ENCODE measurements around the gene SLC16A12.
"Not testable (repeated sequence)": the region's sequence is repeated elsewhere in the genome, so short reads cannot be mapped to it uniquely, and the experiment has no call there.

Gene SLC16A12

DNA sequence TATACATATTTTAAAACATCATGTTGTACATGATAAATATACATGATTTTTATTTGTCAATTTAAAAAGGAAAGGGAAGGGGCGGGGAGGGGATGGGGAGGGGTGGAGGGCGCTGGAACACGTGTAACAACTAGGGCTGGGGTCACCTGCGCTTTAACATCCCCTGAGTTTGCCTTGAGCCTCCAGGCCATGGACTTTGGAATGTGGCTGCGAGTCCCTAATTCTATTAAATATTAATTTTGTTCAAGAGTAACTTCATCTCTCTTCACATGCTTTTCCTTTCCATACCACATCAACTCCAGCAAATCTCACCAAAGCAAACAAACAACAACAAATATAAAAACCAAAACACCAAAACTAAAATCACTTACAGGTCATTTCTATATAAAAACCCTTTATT lies 110.4 kb downstream of the SLC16A12 start:
- FAIRE-seq (no peak), DNase-seq (ENCODE audit: low spot score) (no peak)

GRCh38 chr10:89421018-89421476 lies 114.3 kb downstream of the SLC16A12 start:
- DNase-seq (ENCODE audit: low spot score) (no peak), FAIRE-seq (no peak)

GRCh38 chr10:89419548-89419947 lies 115.8 kb downstream of the SLC16A12 start:
- FAIRE-seq (no peak), DNase-seq (ENCODE audit: low spot score) (no peak)

- DNase-seq (ENCODE audit: low spot score) = no peak
These were observed 118.9 kb downstream of the SLC16A12 start for GRCh38 chr10:89416465-89416864.

DNA sequence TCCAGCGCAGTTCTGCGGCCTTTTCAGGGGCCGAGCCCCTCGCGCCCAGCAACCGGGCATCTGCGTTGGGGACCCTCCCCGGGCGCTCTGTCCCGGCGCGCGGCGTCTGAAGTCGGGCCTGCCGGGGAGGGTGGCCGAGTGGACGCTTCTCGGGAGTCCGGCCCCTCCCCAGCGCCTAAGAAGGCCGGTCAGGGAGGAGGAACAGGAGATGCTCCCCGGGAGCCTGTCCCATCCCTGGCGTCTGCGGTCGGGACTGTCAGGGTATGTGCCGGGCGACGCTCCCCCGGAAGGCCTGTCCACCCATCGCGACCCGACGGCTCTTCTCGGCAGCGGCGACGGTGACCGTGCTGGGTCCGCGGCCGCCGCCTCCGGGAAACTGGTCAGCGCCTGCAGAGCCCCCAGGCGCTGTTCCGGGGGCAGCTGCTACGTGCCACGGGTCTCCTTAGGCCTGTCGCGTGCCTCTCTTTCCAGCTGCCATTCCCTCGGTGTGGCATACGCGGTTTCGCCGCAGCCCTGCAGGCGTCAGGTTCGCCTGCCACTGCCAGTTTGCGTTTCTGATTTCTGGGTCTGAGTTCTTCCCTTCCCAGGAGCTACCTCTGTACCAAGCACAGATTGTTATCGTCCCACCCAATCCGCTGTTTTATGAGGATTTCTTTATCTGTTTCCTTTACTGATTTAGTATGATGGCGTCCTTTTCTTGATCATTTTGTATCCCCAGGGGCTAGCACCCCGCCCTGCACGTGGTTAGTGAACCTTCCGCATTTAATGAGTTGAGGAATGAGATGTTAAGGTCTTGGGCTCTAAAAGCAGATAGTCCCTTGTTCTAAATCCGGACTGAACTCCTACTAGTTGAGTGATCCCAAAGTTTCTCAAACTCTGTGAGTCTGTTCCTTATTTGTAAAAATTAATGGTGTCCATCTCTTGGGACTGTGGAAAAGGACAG lies 120.2 kb downstream of the SLC16A12 start:
- peak; percentile 24 for DNase-seq (ENCODE audit: low spot score)
- no peak for FAIRE-seq

More at GRCh38 chr10:89416465-89416864, 118.9 kb downstream of the SLC16A12 start:
- no peak for FAIRE-seq

- DNase-seq (ENCODE audit: low spot score) = peak; percentile 53
These were observed 121.1 kb downstream of the SLC16A12 start, which contains the start of gene IFIT5 for GRCh38 chr10:89414146-89414878. Gene IFIT5 (plus strand): TSS chr10:89414568. CDS start chr10:89414799, 231 bp downstream.

GRCh38 chr10:89413398-89413912 lies 121.9 kb downstream of the SLC16A12 start:
- no peak for FAIRE-seq
- DNase-seq (ENCODE audit: low spot score) = no peak

More at GRCh38 chr10:89414146-89414878, 121.1 kb downstream of the SLC16A12 start, which contains the start of gene IFIT5:
- no peak for FAIRE-seq

DNA sequence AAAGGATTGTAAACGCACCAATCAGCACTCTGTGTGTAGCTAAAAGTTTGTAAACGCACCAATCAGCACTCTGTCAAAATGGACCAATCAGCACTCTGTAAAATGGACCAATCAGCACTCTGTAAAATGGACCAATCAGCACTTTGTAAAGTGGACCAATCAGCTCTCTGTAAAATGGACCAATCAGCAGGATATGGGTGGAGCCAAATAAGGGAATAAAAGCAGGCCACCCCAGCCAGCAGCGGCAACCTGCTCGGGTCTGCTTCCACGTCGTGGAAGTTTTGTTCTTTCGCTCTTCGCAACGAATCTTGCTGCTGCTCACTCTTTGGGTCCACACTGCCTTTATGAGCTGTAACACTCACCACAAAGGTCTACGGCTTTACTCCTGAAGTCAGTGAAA lies 123.1 kb downstream of the SLC16A12 start:
- not testable (repeated sequence) for DNase-seq (ENCODE audit: low spot score); FAIRE-seq

DNA sequence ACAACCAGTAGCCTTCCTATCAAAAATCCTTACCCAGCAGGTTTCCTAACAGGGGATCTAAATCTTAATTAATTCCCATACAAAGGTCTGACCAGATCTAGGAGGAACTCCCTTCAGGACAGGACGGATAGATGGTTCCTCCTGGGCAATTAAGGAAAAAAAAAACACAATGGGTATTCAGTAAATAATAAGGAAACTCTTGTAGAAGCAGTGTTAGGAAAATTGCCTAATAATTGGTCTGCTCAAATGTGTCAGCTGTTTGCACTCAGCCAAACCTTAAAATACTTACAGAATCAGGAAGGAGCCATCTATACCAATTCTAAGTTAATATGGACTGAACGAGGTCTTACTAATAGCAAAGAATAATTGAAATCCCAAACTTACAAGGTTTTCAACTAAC lies 124.3 kb downstream of the SLC16A12 start:
- DNase-seq (ENCODE audit: low spot score); FAIRE-seq: not testable (repeated sequence)

GRCh38 chr10:89410551-89410950 lies 124.8 kb downstream of the SLC16A12 start:
- not testable (repeated sequence) for FAIRE-seq; DNase-seq (ENCODE audit: low spot score)

- FAIRE-seq; DNase-seq (ENCODE audit: low spot score): not testable (repeated sequence)
These were observed 126.1 kb downstream of the SLC16A12 start for GRCh38 chr10:89409282-89409681.

GRCh38 chr10:89407792-89408191 lies 127.6 kb downstream of the SLC16A12 start:
- not testable (repeated sequence) for FAIRE-seq

GRCh38 chr10:89406178-89406577 lies 129.2 kb downstream of the SLC16A12 start:
- DNase-seq (ENCODE audit: low spot score); FAIRE-seq: not testable (repeated sequence)

More at GRCh38 chr10:89407792-89408191, 127.6 kb downstream of the SLC16A12 start:
- DNase-seq (ENCODE audit: low spot score) = not testable (repeated sequence)

DNA sequence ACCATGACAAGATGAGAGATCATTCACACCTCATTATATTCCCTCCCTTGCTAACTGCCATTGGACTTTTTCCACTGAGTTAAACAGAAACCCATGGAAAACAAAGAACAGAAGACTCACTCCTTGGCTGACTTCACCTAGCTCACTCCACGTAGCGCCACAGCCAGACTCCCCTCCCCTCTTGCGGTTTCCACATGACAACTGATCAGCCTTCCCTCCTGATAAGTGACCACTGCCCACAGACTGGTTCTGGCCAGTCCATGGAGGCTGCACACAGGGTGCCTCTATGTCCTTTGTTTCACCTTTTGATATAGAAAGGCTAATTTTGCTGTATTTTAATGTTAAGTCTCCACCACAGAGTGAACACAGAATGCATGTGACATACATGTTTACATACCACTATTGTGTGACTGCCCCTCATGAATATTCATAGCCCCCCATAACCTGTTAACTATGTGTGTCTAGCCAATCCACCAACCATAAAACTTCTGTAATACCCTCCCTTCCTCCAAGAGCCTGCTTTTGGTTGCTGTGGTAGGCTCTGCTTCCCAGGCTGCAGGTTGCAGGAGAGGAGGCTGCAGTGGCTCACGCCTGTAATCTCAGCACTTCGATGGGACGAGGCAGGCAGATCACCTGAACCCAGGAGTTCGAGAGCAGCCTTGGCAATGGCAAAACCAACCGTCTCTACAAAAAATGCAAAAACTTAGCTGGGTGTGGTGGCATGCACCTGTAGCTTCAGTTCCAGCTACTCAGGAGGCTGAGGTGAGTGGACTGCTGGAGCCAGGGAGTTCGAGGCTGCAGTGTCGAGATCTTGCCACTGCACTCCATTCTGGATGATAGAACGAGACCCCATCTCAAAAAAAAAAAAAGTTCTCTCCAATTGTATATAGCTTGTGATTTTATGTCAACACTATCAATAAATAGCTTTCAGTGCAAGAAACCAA lies 131.0 kb downstream of the SLC16A12 start:
- peak; percentile 87 for FAIRE-seq

GRCh38 chr10:89403043-89403442 lies 132.4 kb downstream of the SLC16A12 start:
- FAIRE-seq = no peak

More for the DNA sequence above, 131.0 kb downstream of the SLC16A12 start:
- peak; percentile 64 for DNase-seq (ENCODE audit: low spot score)

DNA sequence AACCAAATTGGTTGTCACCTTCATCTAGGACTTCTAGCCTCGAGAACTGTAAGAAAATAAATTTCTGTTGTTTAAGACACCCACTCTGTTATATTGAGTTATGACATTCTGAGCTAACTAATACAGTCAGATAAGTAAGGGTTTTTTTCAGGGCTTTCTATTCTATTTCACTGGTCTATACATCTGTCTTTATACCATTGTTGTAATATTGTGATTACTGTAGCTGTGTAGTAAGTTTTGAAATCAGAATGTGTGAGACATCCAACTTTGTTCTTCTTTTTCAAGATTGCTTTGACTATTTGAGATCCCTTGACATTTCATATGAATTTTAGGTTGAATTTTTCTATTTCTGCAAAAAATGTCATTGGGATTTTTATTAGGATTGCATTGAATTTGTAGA lies 135.4 kb downstream of the SLC16A12 start:
- DNase-seq (ENCODE audit: low spot score) = no peak
- FAIRE-seq = no peak

More at GRCh38 chr10:89403043-89403442, 132.4 kb downstream of the SLC16A12 start:
- DNase-seq (ENCODE audit: low spot score) = no peak

DNA sequence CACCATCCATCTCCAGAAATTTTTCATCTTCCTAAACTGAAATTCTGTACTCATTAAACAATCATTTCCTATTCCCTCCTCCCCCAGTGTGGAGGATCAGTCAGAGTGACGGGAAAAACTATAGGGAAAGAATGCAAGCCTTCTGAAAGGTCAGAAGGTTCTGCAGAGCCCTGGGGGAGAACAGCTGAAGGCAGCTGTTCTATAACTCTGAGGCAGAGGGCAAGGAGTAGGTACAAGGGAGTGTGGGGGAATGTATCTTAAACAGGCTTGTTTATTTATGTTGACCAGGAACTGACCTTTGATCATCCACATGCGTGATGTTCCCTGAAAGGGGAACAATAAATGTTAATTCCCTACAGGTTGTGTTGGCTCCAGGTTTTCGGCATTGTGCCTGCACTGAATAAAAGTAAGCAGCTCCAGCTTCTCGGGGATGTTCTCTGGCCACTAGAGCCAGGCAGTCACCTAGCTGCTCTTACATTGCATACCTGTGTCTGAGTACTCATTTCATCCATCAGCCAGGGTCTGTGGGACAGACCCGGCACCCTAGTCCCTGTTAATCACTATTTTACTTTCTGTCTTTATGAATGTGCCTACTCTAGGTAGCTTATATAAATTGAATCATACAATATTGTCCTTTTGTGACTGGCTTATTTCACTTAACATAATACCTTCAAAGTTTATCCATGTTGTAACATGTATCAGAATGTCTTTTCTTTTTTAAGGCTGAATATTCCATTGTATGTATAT lies 137.2 kb downstream of the SLC16A12 start:
- FAIRE-seq = no peak
- DNase-seq (ENCODE audit: low spot score) = no peak

GRCh38 chr10:89395141-89395540 lies 140.3 kb downstream of the SLC16A12 start:
- no peak for FAIRE-seq
- DNase-seq (ENCODE audit: low spot score) = no peak

- no peak for FAIRE-seq
These were observed 141.5 kb downstream of the SLC16A12 start for GRCh38 chr10:89393898-89394297.

More at GRCh38 chr10:89393898-89394297, 141.5 kb downstream of the SLC16A12 start:
- DNase-seq (ENCODE audit: low spot score) = no peak
